Stimulated activated CD4-positive, alpha-beta T cell treated with anti-CD3 and anti-CD28 coated beads, Interleukin-15, amount 100 ng/mL, for 1 hour (primary cell): Measurements from ENCODE around the gene NKAIN2.

Experiments
- DNase-seq, 2 donors: peaks; one replicate each; pipeline ENCODE4 v3.0.0-alpha.2; 2020; ENCODE audit warnings: low read depth in 1 of 2, low spot score in 1 of 2

Gene NKAIN2

GRCh38 chr6:123806561-123806960 lies 2.9 kb downstream of the NKAIN2 start:
- DNase-seq: no peak

GRCh38 chr6:123808556-123808955 lies 4.9 kb downstream of the NKAIN2 start:
- no peak for DNase-seq

- DNase-seq: no peak
These were observed 6.5 kb downstream of the NKAIN2 start for GRCh38 chr6:123810214-123810613.

GRCh38 chr6:123810948-123811347 lies 7.3 kb downstream of the NKAIN2 start:
- DNase-seq: no peak

- no peak for DNase-seq
These were observed 7.7 kb downstream of the NKAIN2 start for GRCh38 chr6:123811378-123811777.

- no peak for DNase-seq
These were observed 9.0 kb downstream of the NKAIN2 start for GRCh38 chr6:123812621-123813020.

GRCh38 chr6:123821112-123821511 lies 17.4 kb downstream of the NKAIN2 start:
- no peak for DNase-seq

- no peak for DNase-seq
These were observed 25.8 kb downstream of the NKAIN2 start for GRCh38 chr6:123829302-123829953.

- DNase-seq: no peak
These were observed 26.5 kb downstream of the NKAIN2 start for GRCh38 chr6:123830120-123830519.

- no peak for DNase-seq
These were observed 35.0 kb downstream of the NKAIN2 start for GRCh38 chr6:123838505-123839234.

GRCh38 chr6:123841067-123841896 lies 37.6 kb downstream of the NKAIN2 start:
- no peak for DNase-seq

- DNase-seq: no peak
These were observed 40.3 kb downstream of the NKAIN2 start for GRCh38 chr6:123844011-123844410.

- no peak for DNase-seq
These were observed 44.7 kb downstream of the NKAIN2 start for GRCh38 chr6:123848347-123848746.

- no peak for DNase-seq
These were observed 45.7 kb downstream of the NKAIN2 start for GRCh38 chr6:123849406-123849805.

- DNase-seq: no peak
These were observed 46.9 kb downstream of the NKAIN2 start for GRCh38 chr6:123850555-123850954.

- DNase-seq: no peak
These were observed 50.5 kb downstream of the NKAIN2 start for GRCh38 chr6:123854201-123854600.

- DNase-seq: no peak
These were observed 51.8 kb downstream of the NKAIN2 start for GRCh38 chr6:123855506-123855905.

GRCh38 chr6:123859291-123859690 lies 55.6 kb downstream of the NKAIN2 start:
- DNase-seq: no peak

- no peak for DNase-seq
These were observed 65.7 kb downstream of the NKAIN2 start for GRCh38 chr6:123869334-123869733.

- no peak for DNase-seq
These were observed 70.3 kb downstream of the NKAIN2 start for GRCh38 chr6:123873974-123874373.

- DNase-seq: no peak
These were observed 72.1 kb downstream of the NKAIN2 start for GRCh38 chr6:123875784-123876183.

- DNase-seq: no peak
These were observed 76.1 kb downstream of the NKAIN2 start for GRCh38 chr6:123879749-123880148.
